ENCODE results near the gene RAD51B.
A peak's percentile ranks its signal among the peaks of the same experiment; 100 is the strongest.

RAD51B gene

GRCh38 chr14:68508581-68508980, 689.0 kb downstream of the RAD51B start:
- no peak overlapping the region for H3K27ac ChIP-seq (ENCODE audit: low read depth, low read length, severe bottlenecking)
- H3K9me3 ChIP-seq (ENCODE audit: control insufficient read depth, low read length), result no peaks in the 10 kb centered on the region
- H3K4me3 ChIP-seq (ENCODE audit: extremely low read depth, insufficient read depth, low read length, poor library complexity, severe bottlenecking), result no peak overlapping the region
- H3K36me3 ChIP-seq (ENCODE audit: control insufficient read depth, insufficient read depth, low read length), result no peaks in the 10 kb centered on the region
- H3K4me1 ChIP-seq (ENCODE audit: control insufficient read depth, insufficient read depth, low read length, poor library complexity, severe bottlenecking), result peaks cover 66% of the 10 kb centered on the region
- 50 to 54% methylated on average over 2 of the region's 2 CpGs for WGBS, 2 experiments (ENCODE audit: insufficient coverage in 2 of 2)

GRCh38 chr14:68509188-68509983, 689.8 kb downstream of the RAD51B start:
- Histone ChIP-seq H3K36me3 (ENCODE audit: control insufficient read depth, insufficient read depth, low read length) (no peaks in the 10 kb centered on the region), H3K4me3 (ENCODE audit: extremely low read depth, insufficient read depth, low read length, poor library complexity, severe bottlenecking) (no peak overlapping the region), H3K27ac (ENCODE audit: low read depth, low read length, severe bottlenecking) (peak overlapping the region; percentile 84), H3K4me1 (ENCODE audit: control insufficient read depth, insufficient read depth, low read length, poor library complexity, severe bottlenecking) (peaks cover 68% of the 10 kb centered on the region), H3K9me3 (ENCODE audit: control insufficient read depth, low read length) (no peaks in the 10 kb centered on the region)
- 89 to 95% methylated on average over 6 to 7 of the region's 9 CpGs for WGBS, 2 experiments (ENCODE audit: insufficient coverage in 2 of 2)

DNA sequence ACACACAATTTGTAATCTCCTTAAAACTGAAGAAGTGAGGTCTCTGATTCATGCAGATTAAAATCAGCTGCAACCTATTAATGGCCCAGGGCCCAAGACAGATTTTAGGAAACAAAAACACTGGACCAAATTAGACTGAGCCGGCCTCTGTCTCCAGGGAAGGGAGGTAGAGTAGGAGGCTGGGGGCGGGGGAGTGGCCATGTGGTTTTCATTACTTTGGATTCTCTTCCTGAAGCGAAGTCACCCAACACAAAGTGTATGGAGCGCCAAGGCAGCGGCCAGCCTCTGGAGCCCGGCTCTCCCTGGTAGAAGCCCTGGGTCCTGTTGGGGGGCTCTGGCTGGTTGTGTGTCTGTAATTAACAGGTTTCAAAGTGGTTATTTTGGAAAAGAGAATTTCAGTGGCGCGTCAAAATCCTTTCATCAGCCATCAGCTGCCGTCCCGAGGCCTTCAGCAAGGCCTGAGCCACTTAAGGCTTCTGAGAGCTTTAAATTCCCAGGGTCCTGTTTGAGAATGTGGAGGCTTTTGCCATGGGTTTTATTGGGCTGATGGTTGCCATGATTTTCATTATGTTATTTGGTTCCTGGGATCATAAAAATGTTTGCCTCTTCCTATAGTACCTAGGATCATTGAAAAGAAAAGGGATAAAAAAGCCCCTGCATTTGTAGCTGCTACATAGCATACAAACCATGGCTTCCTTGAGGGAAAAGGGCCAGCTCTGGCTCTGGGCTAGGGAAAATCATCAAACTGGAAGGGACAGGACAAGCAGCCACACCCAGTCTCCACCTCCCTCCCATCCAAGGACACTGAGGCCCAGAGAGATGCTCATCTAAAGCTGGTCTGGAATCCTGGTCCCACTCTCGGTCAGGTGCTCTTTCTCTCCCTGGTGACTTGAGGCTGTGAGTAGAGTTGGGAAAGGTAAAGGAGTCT, 690.9 kb downstream of the RAD51B start:
- Histone ChIP-seq H3K4me3 (ENCODE audit: extremely low read depth, insufficient read depth, low read length, poor library complexity, severe bottlenecking) (no peak overlapping the region), H3K36me3 (ENCODE audit: control insufficient read depth, insufficient read depth, low read length) (no peaks in the 10 kb centered on the region), H3K4me1 (ENCODE audit: control insufficient read depth, insufficient read depth, low read length, poor library complexity, severe bottlenecking) (peaks cover 63% of the 10 kb centered on the region), H3K9me3 (ENCODE audit: control insufficient read depth, low read length) (no peaks in the 10 kb centered on the region), H3K27ac (ENCODE audit: low read depth, low read length, severe bottlenecking) (peak overlapping the region; percentile 84)
- WGBS, 2 experiments (ENCODE audit: insufficient coverage in 2 of 2), result 85 to 95% methylated on average over 5 to 7 of the region's 11 CpGs

- 92 to 93% methylated on average over 4 of the region's 4 CpGs for WGBS, 2 experiments (ENCODE audit: insufficient coverage in 2 of 2)
- Histone ChIP-seq H3K27ac (ENCODE audit: low read depth, low read length, severe bottlenecking) (peak overlapping the region; percentile 84), H3K4me1 (ENCODE audit: control insufficient read depth, insufficient read depth, low read length, poor library complexity, severe bottlenecking) (peaks cover 56% of the 10 kb centered on the region), H3K9me3 (ENCODE audit: control insufficient read depth, low read length) (no peaks in the 10 kb centered on the region), H3K4me3 (ENCODE audit: extremely low read depth, insufficient read depth, low read length, poor library complexity, severe bottlenecking) (no peak overlapping the region), H3K36me3 (ENCODE audit: control insufficient read depth, insufficient read depth, low read length) (no peaks in the 10 kb centered on the region)
These were observed 691.8 kb downstream of the RAD51B start for GRCh38 chr14:68511129-68512047.

- H3K4me3 ChIP-seq (ENCODE audit: extremely low read depth, insufficient read depth, low read length, poor library complexity, severe bottlenecking), result no peak overlapping the region
- H3K4me1 ChIP-seq (ENCODE audit: control insufficient read depth, insufficient read depth, low read length, poor library complexity, severe bottlenecking), result peaks cover 49% of the 10 kb centered on the region
- no peaks in the 10 kb centered on the region for H3K9me3 ChIP-seq (ENCODE audit: control insufficient read depth, low read length)
- peak overlapping the region; percentile 30 for H3K27ac ChIP-seq (ENCODE audit: low read depth, low read length, severe bottlenecking)
- WGBS, 2 experiments (ENCODE audit: insufficient coverage in 2 of 2), result 96% methylated on average over 3 to 4 of the region's 6 CpGs
- H3K36me3 ChIP-seq (ENCODE audit: control insufficient read depth, insufficient read depth, low read length), result no peaks in the 10 kb centered on the region
These were observed 692.5 kb downstream of the RAD51B start for GRCh38 chr14:68512088-68512487.

DNA sequence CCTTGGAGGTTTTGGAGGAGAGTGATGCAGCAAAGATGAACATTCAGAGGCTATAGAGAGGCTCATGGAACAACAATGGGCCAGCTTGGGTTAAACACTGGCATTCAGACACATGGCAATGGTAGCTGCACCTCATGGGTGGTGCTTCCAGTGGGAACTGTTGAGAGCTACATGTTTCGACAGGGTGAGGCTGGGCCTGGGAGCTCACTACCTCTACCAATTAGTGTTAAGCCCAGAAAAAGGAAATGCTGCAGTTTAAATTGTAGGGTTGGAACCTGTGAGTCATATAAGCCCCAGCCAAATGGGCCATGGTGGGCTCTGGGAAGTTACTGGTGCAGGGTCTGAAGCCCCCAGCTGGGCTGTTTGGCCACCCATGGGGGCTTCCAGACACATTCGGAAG, 693.6 kb downstream of the RAD51B start:
- no peak overlapping the region for H3K27ac ChIP-seq (ENCODE audit: low read depth, low read length, severe bottlenecking)
- WGBS, 2 experiments (ENCODE audit: insufficient coverage in 2 of 2), result 100% methylated on average over 1 of the region's 2 CpGs; no CpG with 5 or more reads in 1 of the 2 experiments
- H3K9me3 ChIP-seq (ENCODE audit: control insufficient read depth, low read length), result no peaks in the 10 kb centered on the region
- H3K36me3 ChIP-seq (ENCODE audit: control insufficient read depth, insufficient read depth, low read length), result no peaks in the 10 kb centered on the region
- peaks cover 41% of the 10 kb centered on the region for H3K4me1 ChIP-seq (ENCODE audit: control insufficient read depth, insufficient read depth, low read length, poor library complexity, severe bottlenecking)
- H3K4me3 ChIP-seq (ENCODE audit: extremely low read depth, insufficient read depth, low read length, poor library complexity, severe bottlenecking), result no peak overlapping the region

DNA sequence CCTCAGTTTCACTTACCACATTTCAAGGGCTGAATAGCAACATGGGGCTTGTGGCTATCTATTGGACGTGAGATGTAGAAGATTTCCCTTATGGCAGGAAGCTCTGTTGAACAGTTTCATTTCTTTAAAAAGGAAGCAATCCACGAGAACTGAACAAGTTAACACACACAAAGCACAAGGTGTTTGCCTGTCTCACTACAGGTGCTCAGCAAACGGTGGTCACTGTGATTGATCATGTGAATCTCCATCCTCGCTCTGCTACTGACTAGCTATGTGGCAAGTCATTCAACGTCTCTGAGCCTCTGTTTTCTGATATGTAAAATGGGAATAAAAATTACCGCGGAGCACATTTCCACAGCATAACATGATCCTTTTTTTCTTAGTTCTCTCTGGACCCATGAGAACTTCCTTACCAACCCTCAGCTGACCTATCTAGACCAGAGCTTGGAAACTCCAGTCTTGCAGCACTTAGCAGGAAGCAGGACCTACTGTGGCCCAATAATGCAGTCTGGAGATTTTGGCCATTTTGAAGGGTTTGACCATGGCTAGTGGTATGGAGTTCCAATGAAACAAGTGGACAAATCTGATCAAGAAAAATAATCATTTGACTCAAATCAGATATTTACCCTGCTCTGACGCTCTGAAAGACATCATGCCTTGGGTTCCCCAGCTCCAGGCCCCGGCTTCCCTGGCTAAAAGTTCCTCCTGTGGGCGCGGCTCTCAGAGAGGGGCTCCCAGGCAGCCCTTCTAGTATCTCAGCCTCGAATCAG, 694.4 kb downstream of the RAD51B start:
- Histone ChIP-seq H3K4me1 (ENCODE audit: control insufficient read depth, insufficient read depth, low read length, poor library complexity, severe bottlenecking) (peaks cover 38% of the 10 kb centered on the region), H3K27ac (ENCODE audit: low read depth, low read length, severe bottlenecking) (no peak overlapping the region), H3K36me3 (ENCODE audit: control insufficient read depth, insufficient read depth, low read length) (no peaks in the 10 kb centered on the region), H3K9me3 (ENCODE audit: control insufficient read depth, low read length) (no peaks in the 10 kb centered on the region), H3K4me3 (ENCODE audit: extremely low read depth, insufficient read depth, low read length, poor library complexity, severe bottlenecking) (no peak overlapping the region)
- 93 to 98% methylated on average over 7 to 8 of the region's 12 CpGs for WGBS, 2 experiments (ENCODE audit: insufficient coverage in 2 of 2)

GRCh38 chr14:68514608-68515194, 695.1 kb downstream of the RAD51B start:
- no peaks in the 10 kb centered on the region for H3K36me3 ChIP-seq (ENCODE audit: control insufficient read depth, insufficient read depth, low read length)
- no peak overlapping the region for H3K27ac ChIP-seq (ENCODE audit: low read depth, low read length, severe bottlenecking)
- H3K4me1 ChIP-seq (ENCODE audit: control insufficient read depth, insufficient read depth, low read length, poor library complexity, severe bottlenecking), result peaks cover 33% of the 10 kb centered on the region
- H3K4me3 ChIP-seq (ENCODE audit: extremely low read depth, insufficient read depth, low read length, poor library complexity, severe bottlenecking), result no peak overlapping the region
- WGBS, 2 experiments (ENCODE audit: insufficient coverage in 2 of 2), result 75 to 100% methylated on average over 1 of the region's 4 CpGs
- H3K9me3 ChIP-seq (ENCODE audit: control insufficient read depth, low read length), result no peaks in the 10 kb centered on the region

DNA sequence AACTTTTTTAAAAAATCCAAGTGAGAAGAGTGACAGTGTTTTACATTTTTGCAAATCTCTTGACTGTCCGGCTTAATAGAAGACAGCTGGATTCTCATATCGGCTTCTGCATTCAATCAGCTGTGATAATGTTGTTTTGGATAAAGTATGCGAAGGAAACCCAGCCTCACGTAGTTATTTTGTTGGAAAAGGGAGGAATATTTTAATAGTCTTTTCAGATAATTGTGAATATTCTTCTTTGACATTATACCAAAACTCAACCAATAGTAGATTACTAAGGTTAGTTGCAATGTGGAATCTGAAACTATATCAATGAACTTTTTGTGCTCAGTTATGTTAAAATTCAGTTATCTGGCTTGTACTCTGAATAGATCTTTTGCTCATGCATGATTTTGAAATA, 696.8 kb downstream of the RAD51B start:
- H3K27ac ChIP-seq (ENCODE audit: low read depth, low read length, severe bottlenecking), result no peak overlapping the region
- no peaks in the 10 kb centered on the region for H3K36me3 ChIP-seq (ENCODE audit: control insufficient read depth, insufficient read depth, low read length)
- H3K9me3 ChIP-seq (ENCODE audit: control insufficient read depth, low read length), result no peaks in the 10 kb centered on the region
- 94 to 97% methylated on average over 2 to 3 of the region's 4 CpGs for WGBS, 2 experiments (ENCODE audit: insufficient coverage in 2 of 2)
- peaks cover 22% of the 10 kb centered on the region for H3K4me1 ChIP-seq (ENCODE audit: control insufficient read depth, insufficient read depth, low read length, poor library complexity, severe bottlenecking)
- H3K4me3 ChIP-seq (ENCODE audit: extremely low read depth, insufficient read depth, low read length, poor library complexity, severe bottlenecking), result no peak overlapping the region

All from mesodermal cell (in vitro differentiated cells).